Mesenchymal stem cell (in vitro differentiated cells and primary cell): Measurements from ENCODE around the gene RFTN2. TPM values are rescaled to one million over a fixed set of nuclear protein-coding genes. Genes with fewer than 3 reads are reported as not detected.
A peak's percentile ranks its signal among the peaks of the same experiment; 100 is the strongest.

Experiments used
- DNase-seq: peaks from one replicate; pipeline ENCODE4 v3.0.0-alpha.2; 2013
- H2AFZ ChIP-seq: one replicate; pipeline ENCODE4 v1.6.1; 2013; ENCODE audit warnings: low read depth, mild to moderate bottlenecking, control low read depth, inconsistent platforms, low read length, moderate library complexity
- H2AK5ac ChIP-seq: 2 replicates; pipeline ENCODE4 v1.6.1; 2013; ENCODE audit warnings: low read length, moderate library complexity, mild to moderate bottlenecking, inconsistent platforms; ENCODE audit not compliant: severe bottlenecking
- H2BK120ac ChIP-seq: one replicate; pipeline ENCODE4 v1.6.1; 2013; ENCODE audit warnings: low read depth, mild to moderate bottlenecking, inconsistent platforms, low read length, moderate library complexity
- H2BK12ac ChIP-seq, 2 experiments: one replicate each; pipeline ENCODE4 v1.6.1; 2013; ENCODE audit warnings: inconsistent platforms in 2 of 2, low read length in 2 of 2, mild to moderate bottlenecking in 2 of 2, moderate library complexity in 2 of 2, control low read depth in 1 of 2
- H2BK15ac ChIP-seq: one replicate; pipeline ENCODE4 v1.6.1; 2013; ENCODE audit warnings: mild to moderate bottlenecking, low read depth, inconsistent platforms; ENCODE audit not compliant: poor library complexity, severe bottlenecking
- H2BK5ac ChIP-seq: 2 replicates; pipeline ENCODE4 v1.6.1; 2013; ENCODE audit warnings: low read depth, mild to moderate bottlenecking, low read length, control low read depth, inconsistent platforms; ENCODE audit not compliant: poor library complexity, severe bottlenecking
- H3K14ac ChIP-seq, 2 experiments: one replicate each; pipeline ENCODE4 v1.6.1; 2013; ENCODE audit warnings: inconsistent platforms in 2 of 2, low read length in 2 of 2, control low read depth in 1 of 2, mild to moderate bottlenecking in 1 of 2, moderate library complexity in 1 of 2
- H3K18ac ChIP-seq, 2 experiments: one replicate each; pipeline ENCODE4 v1.6.1; 2013; ENCODE audit warnings: inconsistent platforms in 2 of 2, low read length in 2 of 2, control low read depth in 1 of 2, low read depth in 1 of 2, mild to moderate bottlenecking in 1 of 2
- H3K23ac ChIP-seq, 2 experiments: one replicate each; pipeline ENCODE4 v1.6.1; 2013; ENCODE audit warnings: inconsistent platforms in 2 of 2, low read length in 2 of 2, mild to moderate bottlenecking in 2 of 2, moderate library complexity in 2 of 2, control low read depth in 1 of 2
- H3K27ac ChIP-seq: 2 replicates; pipeline ENCODE4 v1.5.1; 2013; ENCODE audit warnings: mild to moderate bottlenecking, moderate library complexity, low read length, control low read depth, inconsistent platforms; ENCODE audit not compliant: poor library complexity, severe bottlenecking
- H3K27me3 ChIP-seq, 2 experiments: 2 replicates each; pipeline versions ENCODE4 v1.6.1 to v1.7.0; 2013; ENCODE audit warnings: low read length in 2 of 2, mild to moderate bottlenecking in 2 of 2, moderate library complexity in 2 of 2, control low read depth in 1 of 2, inconsistent platforms in 1 of 2; ENCODE audit not compliant: control insufficient read depth in 1 of 2, insufficient read depth in 1 of 2
- H3K36me3 ChIP-seq, 2 experiments: 2 replicates each; pipeline versions ENCODE4 v1.6.1 to v1.7.0; 2013; ENCODE audit warnings: low read length in 2 of 2, control low read depth in 1 of 2, inconsistent platforms in 1 of 2, low read depth in 1 of 2, mild to moderate bottlenecking in 1 of 2; ENCODE audit not compliant: insufficient read depth in 2 of 2, control insufficient read depth in 1 of 2
- H3K4ac ChIP-seq, 2 experiments: one replicate each; pipeline ENCODE4 v1.6.1; 2013; ENCODE audit warnings: inconsistent platforms in 2 of 2, low read length in 2 of 2, mild to moderate bottlenecking in 2 of 2, moderate library complexity in 2 of 2, control low read depth in 1 of 2, low read depth in 1 of 2
- H3K4me1 ChIP-seq: 2 replicates; pipeline ENCODE4 v1.6.1; 2013; ENCODE audit warnings: low read depth, low read length, control low read depth; ENCODE audit not compliant: control insufficient read depth, insufficient read depth
- H3K4me2 ChIP-seq: 2 replicates; pipeline ENCODE4 v1.6.1; 2013; ENCODE audit warnings: low read length, mild to moderate bottlenecking, inconsistent platforms; ENCODE audit not compliant: poor library complexity, severe bottlenecking
- H3K4me3 ChIP-seq, 2 experiments: 2 replicates each; pipeline versions ENCODE4 v1.5.1 to v1.7.0; 2013; ENCODE audit warnings: low read length in 2 of 2, mild to moderate bottlenecking in 2 of 2, control low read depth in 1 of 2, low read depth in 1 of 2; ENCODE audit not compliant: insufficient read depth in 1 of 2
- H3K79me1 ChIP-seq: replicated peaks from 2 replicates; pipeline ENCODE4 v1.6.1; 2013; ENCODE audit warnings: mild to moderate bottlenecking, control low read depth, low read length, inconsistent platforms; ENCODE audit not compliant: poor library complexity, severe bottlenecking
- H3K9ac ChIP-seq: 2 replicates; pipeline ENCODE4 v1.7.0; 2013; ENCODE audit warnings: mild to moderate bottlenecking, low read length, moderate library complexity
- H3K9me3 ChIP-seq: 2 replicates; pipeline ENCODE4 v1.7.0; 2013; ENCODE audit warnings: mild to moderate bottlenecking, low read length; ENCODE audit not compliant: control insufficient read depth
- H4K8ac ChIP-seq: one replicate; pipeline ENCODE4 v1.6.1; 2013; ENCODE audit warnings: inconsistent platforms, mild to moderate bottlenecking, low read length, moderate library complexity
- H4K91ac ChIP-seq: one replicate; pipeline ENCODE4 v1.6.1; 2013; ENCODE audit warnings: mild to moderate bottlenecking, low read length, inconsistent platforms
- WGBS: methylation state at CpG from one replicate; pipeline ENCODE4 v1.1.7; 2013; ENCODE audit warnings: mixed read lengths; 5-methylcytosine and 5-hydroxymethylcytosine counted together
- small RNA-seq: library from polyadenylated mRNA; stranded (forward); fragments of <200 nt; extraction: miRNeasy Mini kit (QIAGEN cat#:217004); gene quantifications from one replicate; pipeline ENCODE3, GENCODE V24; 2013; ENCODE audit warnings: low read depth

RFTN2 gene

DNA sequence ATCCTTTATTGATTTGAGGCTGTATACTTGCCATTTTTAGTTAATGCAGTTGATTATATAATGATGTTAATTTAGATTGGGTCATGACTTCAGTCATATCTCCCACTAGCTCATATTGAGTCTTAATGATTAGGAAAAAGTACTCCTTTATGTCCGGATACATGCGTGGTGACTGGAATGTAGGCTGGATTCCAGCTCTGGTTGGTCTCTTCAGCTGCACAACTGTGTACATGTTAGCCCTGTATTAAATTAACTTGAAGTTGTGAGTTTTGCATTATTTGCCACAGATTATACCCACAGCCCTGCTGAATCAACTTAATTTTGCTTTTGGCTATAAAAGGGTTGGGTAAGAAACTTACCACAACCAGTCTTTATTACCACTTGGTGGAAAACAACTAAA lies 137.0 kb downstream of the RFTN2 start:
- Histone ChIP-seq H3K9me3 (no peaks in the 10 kb centered on the region), H3K4me3 (no peak overlapping the region), H2BK5ac (no peak overlapping the region), H3K27me3 (no peaks in the 10 kb centered on the region), H4K8ac (no peak overlapping the region), H3K27ac (no peak overlapping the region), H3K23ac (no peak overlapping the region), H3K4me1 (no peaks in the 10 kb centered on the region), H3K79me1 (peaks cover 14% of the 10 kb centered on the region), H2AFZ (no peak overlapping the region), H2BK120ac (no peak overlapping the region), H3K4ac (no peak overlapping the region), H3K18ac (no peak overlapping the region), H2BK15ac (no peak overlapping the region), H3K36me3 (peaks cover 15 to 73% of the 10 kb centered on the region in 2 experiments), H2BK12ac (no peak overlapping the region), H3K9ac (peak overlapping the region; percentile 6), H2AK5ac (no peak overlapping the region), H4K91ac (no peak overlapping the region), H3K14ac (no peak overlapping the region), H3K4me2 (no peak overlapping the region)
- no peak for DNase-seq
- WGBS, result 94% methylated on average over 2 of the region's 2 CpGs

Small RNAs within 50 kb of the gene (small RNA-seq; reads per million reads assigned to genes)
- not detected for gene AC020550.1
